Measurements from ENCODE around the gene MAP3K3.
A peak's percentile ranks its signal among the peaks of the same experiment; 100 is the strongest.
"Not testable (repeated sequence)": the region's sequence is repeated elsewhere in the genome, so short reads cannot be mapped to it uniquely, and the experiment has no call there.

MAP3K3 gene

GRCh38 chr17:63718988-63719387 lies 96.8 kb downstream of the MAP3K3 start:
- Histone ChIP-seq H3K4me3 (ENCODE audit: low read depth in 1 of 5, low read length in 5 of 5) (no peak overlapping the region), H3K9me3 (ENCODE audit: control insufficient read depth in 5 of 5, low read length in 5 of 5) (no peaks in the 10 kb centered on the region), H3K27ac (ENCODE audit: low read depth, low read length) (no peak overlapping the region), H3K36me3 (ENCODE audit: control insufficient read depth in 5 of 5, insufficient read depth in 5 of 5, low read length in 5 of 5) (peaks cover 7 to 31% (median 16%) of the 10 kb centered on the region in 5 donors), H3K9ac (ENCODE audit: low read length in 5 of 5) (no peak overlapping the region), H3K27me3 (ENCODE audit: control insufficient read depth in 5 of 5, insufficient read depth in 4 of 5, low read length in 5 of 5) (no peaks in the 10 kb centered on the region), H3K4me1 (ENCODE audit: control insufficient read depth in 5 of 5, insufficient read depth in 5 of 5, low read length in 5 of 5) (peaks cover 0 to 9% (median 0%) of the 10 kb centered on the region in 5 donors)

DNA sequence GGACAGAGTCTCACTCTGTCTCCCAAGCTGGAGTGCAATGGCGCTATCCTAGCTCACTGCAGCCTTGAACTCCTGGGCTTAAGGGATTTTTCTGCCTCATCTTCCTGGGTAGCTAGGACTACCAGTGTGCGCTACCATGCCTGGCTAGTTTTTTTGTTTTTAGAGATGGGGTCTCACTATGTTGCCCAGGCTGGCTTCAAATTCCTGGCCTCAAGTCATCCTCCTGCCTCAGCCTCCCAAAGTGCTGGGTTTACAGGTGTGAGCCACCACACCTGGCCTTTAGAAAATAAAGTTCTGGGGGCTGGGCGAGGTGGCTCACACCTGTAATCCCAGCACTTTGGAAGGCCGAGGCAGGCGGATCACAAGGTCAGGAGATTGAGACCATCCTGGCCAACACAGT lies 98.0 kb downstream of the MAP3K3 start:
- H3K36me3 ChIP-seq (ENCODE audit: control insufficient read depth in 5 of 5, insufficient read depth in 5 of 5, low read length in 5 of 5): peaks cover 7 to 20% (median 13%) of the 10 kb centered on the region in 5 donors
- H3K4me1 ChIP-seq (ENCODE audit: control insufficient read depth in 5 of 5, insufficient read depth in 5 of 5, low read length in 5 of 5); H3K4me3 ChIP-seq (ENCODE audit: low read depth in 1 of 5, low read length in 5 of 5); H3K27me3 ChIP-seq (ENCODE audit: control insufficient read depth in 5 of 5, insufficient read depth in 4 of 5, low read length in 5 of 5); H3K9ac ChIP-seq (ENCODE audit: low read length in 5 of 5); H3K9me3 ChIP-seq (ENCODE audit: control insufficient read depth in 5 of 5, low read length in 5 of 5); H3K27ac ChIP-seq (ENCODE audit: low read depth, low read length): not testable (repeated sequence)

DNA sequence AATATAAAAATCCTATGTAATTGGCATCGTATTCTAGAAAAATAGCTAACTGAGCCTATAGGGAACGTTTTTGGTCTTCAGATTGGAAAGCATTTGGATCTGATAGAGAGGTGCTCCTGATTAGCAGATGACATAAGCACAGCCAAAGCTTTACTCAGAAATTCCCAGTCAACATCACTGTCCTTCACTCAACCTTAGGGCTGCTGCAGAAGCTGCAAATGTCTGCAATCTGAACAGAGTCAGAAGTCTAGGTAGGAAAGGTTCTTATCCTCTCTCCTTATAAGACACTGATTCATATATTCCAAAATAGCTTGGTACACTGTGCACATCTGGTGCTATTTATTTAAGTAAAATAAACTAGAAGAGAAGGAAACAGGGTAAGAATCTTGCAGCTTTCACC lies 100.2 kb downstream of the MAP3K3 start:
- H3K9ac ChIP-seq (ENCODE audit: low read length in 5 of 5): no peak overlapping the region
- H3K9me3 ChIP-seq (ENCODE audit: control insufficient read depth in 5 of 5, low read length in 5 of 5): no peaks in the 10 kb centered on the region
- H3K4me1 ChIP-seq (ENCODE audit: control insufficient read depth in 5 of 5, insufficient read depth in 5 of 5, low read length in 5 of 5): no peaks in the 10 kb centered on the region
- H3K4me3 ChIP-seq (ENCODE audit: low read depth in 1 of 5, low read length in 5 of 5): no peak overlapping the region
- H3K36me3 ChIP-seq (ENCODE audit: control insufficient read depth in 5 of 5, insufficient read depth in 5 of 5, low read length in 5 of 5): peaks cover 11 to 26% (median 20%) of the 10 kb centered on the region in 5 donors
- H3K27ac ChIP-seq (ENCODE audit: low read depth, low read length): no peak overlapping the region
- H3K27me3 ChIP-seq (ENCODE audit: control insufficient read depth in 5 of 5, insufficient read depth in 4 of 5, low read length in 5 of 5): no peaks in the 10 kb centered on the region

- Histone ChIP-seq H3K27ac (ENCODE audit: low read depth, low read length) (no peak overlapping the region), H3K27me3 (ENCODE audit: control insufficient read depth in 5 of 5, insufficient read depth in 4 of 5, low read length in 5 of 5) (no peaks in the 10 kb centered on the region), H3K9me3 (ENCODE audit: control insufficient read depth in 5 of 5, low read length in 5 of 5) (no peaks in the 10 kb centered on the region), H3K4me1 (ENCODE audit: control insufficient read depth in 5 of 5, insufficient read depth in 5 of 5, low read length in 5 of 5) (peaks cover 3 to 6% (median 5%) of the 10 kb centered on the region in 5 donors), H3K36me3 (ENCODE audit: control insufficient read depth in 5 of 5, insufficient read depth in 5 of 5, low read length in 5 of 5) (peaks cover 0 to 5% (median 0%) of the 10 kb centered on the region in 5 donors), H3K9ac (ENCODE audit: low read length in 5 of 5) (no peak overlapping the region), H3K4me3 (ENCODE audit: low read depth in 1 of 5, low read length in 5 of 5) (no peak overlapping the region)
Observed at GRCh38 chr17:63735691-63736090, 113.5 kb downstream of the MAP3K3 start.

DNA sequence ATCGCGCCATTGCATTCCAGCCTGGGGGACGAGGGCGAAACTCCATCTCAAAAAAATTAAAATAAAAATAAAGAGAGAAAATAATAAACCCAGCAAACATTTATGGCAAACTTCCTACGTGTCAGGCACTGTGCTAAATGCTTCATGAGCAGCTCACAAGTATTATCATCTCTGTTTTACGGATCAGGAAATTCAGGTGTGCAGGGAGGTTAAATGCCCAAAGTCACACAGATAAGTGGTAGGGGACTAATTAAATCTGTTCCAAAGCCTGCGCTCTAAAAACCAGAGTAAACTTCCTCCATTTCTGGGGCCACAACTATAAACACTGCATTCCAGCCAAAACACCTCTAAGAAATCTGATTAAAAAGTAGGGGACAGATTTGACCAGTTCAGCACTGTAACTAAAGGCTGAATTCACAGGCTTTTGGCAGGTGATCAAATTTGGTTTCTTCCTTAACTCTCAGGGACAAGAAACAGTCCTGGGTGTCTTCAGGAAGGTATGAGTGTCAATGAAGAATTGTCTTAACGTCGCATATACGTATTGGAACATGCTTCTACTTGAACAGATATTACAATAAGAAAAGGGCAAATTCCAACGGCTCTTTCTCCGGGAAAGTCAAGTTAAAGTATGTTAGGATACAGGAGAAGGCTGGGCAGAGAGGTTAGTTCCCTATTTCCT lies 118.4 kb downstream of the MAP3K3 start:
- H3K4me3 ChIP-seq (ENCODE audit: low read depth in 1 of 5, low read length in 5 of 5): peak overlapping the region; percentile 75 to 87 (median 84)
- H3K4me1 ChIP-seq (ENCODE audit: control insufficient read depth in 5 of 5, insufficient read depth in 5 of 5, low read length in 5 of 5): peaks cover 5 to 24% (median 15%) of the 10 kb centered on the region in 5 donors
- H3K27ac ChIP-seq (ENCODE audit: low read depth, low read length): peak overlapping the region; percentile 90
- H3K36me3 ChIP-seq (ENCODE audit: control insufficient read depth in 5 of 5, insufficient read depth in 5 of 5, low read length in 5 of 5): peaks cover 1 to 8% (median 2%) of the 10 kb centered on the region in 5 donors
- H3K9me3 ChIP-seq (ENCODE audit: control insufficient read depth in 5 of 5, low read length in 5 of 5): no peaks in the 10 kb centered on the region
- peak overlapping the region; percentile 59 to 97 (median 90) for H3K9ac ChIP-seq (ENCODE audit: low read length in 5 of 5)
- H3K27me3 ChIP-seq (ENCODE audit: control insufficient read depth in 5 of 5, insufficient read depth in 4 of 5, low read length in 5 of 5): no peaks in the 10 kb centered on the region

DNA sequence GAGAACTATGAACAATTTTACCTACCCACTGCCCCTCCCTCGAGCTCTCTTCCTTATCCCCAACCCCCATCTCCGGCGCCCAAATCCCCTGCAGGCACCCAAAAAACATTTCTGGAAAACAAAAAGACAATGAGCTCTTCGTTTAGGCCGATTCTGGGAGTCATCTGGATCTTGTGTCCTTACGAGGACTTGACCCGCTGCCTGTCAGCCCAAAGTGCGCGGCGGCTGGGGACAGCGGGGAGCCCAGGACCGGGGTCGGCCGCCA lies 118.9 kb downstream of the MAP3K3 start:
- H3K9me3 ChIP-seq (ENCODE audit: control insufficient read depth in 5 of 5, low read length in 5 of 5): no peaks in the 10 kb centered on the region
- H3K36me3 ChIP-seq (ENCODE audit: control insufficient read depth in 5 of 5, insufficient read depth in 5 of 5, low read length in 5 of 5): peaks cover 6 to 13% (median 7%) of the 10 kb centered on the region in 5 donors
- peak overlapping the region; percentile 90 for H3K27ac ChIP-seq (ENCODE audit: low read depth, low read length)
- peak overlapping the region; percentile 75 to 87 (median 84) for H3K4me3 ChIP-seq (ENCODE audit: low read depth in 1 of 5, low read length in 5 of 5)
- peaks cover 5 to 24% (median 15%) of the 10 kb centered on the region in 5 donors for H3K4me1 ChIP-seq (ENCODE audit: control insufficient read depth in 5 of 5, insufficient read depth in 5 of 5, low read length in 5 of 5)
- no peaks in the 10 kb centered on the region for H3K27me3 ChIP-seq (ENCODE audit: control insufficient read depth in 5 of 5, insufficient read depth in 4 of 5, low read length in 5 of 5)
- H3K9ac ChIP-seq (ENCODE audit: low read length in 5 of 5): peak overlapping the region; percentile 59 to 97 (median 90)

- no peaks in the 10 kb centered on the region for H3K9me3 ChIP-seq (ENCODE audit: control insufficient read depth in 5 of 5, low read length in 5 of 5)
- peaks cover 5 to 24% (median 15%) of the 10 kb centered on the region in 5 donors for H3K4me1 ChIP-seq (ENCODE audit: control insufficient read depth in 5 of 5, insufficient read depth in 5 of 5, low read length in 5 of 5)
- H3K36me3 ChIP-seq (ENCODE audit: control insufficient read depth in 5 of 5, insufficient read depth in 5 of 5, low read length in 5 of 5): peaks cover 9 to 15% (median 11%) of the 10 kb centered on the region in 5 donors
- peak within 1 kb of the TSS; percentile 90 for H3K27ac ChIP-seq (ENCODE audit: low read depth, low read length)
- peak within 1 kb of the TSS; percentile 68 to 97 (median 90) for H3K9ac ChIP-seq (ENCODE audit: low read length in 5 of 5)
- peak within 1 kb of the TSS; percentile 84 to 89 (median 87) for H3K4me3 ChIP-seq (ENCODE audit: low read depth in 1 of 5, low read length in 5 of 5)
- no peaks in the 10 kb centered on the region for H3K27me3 ChIP-seq (ENCODE audit: control insufficient read depth in 5 of 5, insufficient read depth in 4 of 5, low read length in 5 of 5)
Observed at GRCh38 chr17:63741408-63742173, 119.4 kb downstream of the MAP3K3 start, which contains the start of gene STRADA. Gene STRADA (minus strand): TSS chr17:63741799. CDS start chr17:63728369, 13,430 bp downstream.
